Thoracic aorta (tissue), 2 donors: ENCODE results near the gene GARIN5B. TPM values are rescaled to one million over a fixed set of nuclear protein-coding genes. Genes with fewer than 3 reads are reported as not detected.

Experiments used
- ATAC-seq: fragments of 150-250 bp; one replicate; pipeline ENCODE4 v1.8.0; 2017; ENCODE audit warnings: low read depth; ENCODE audit not compliant: insufficient number of reproducible peaks, low FRiP score
- DNase-seq: peaks from one replicate; pipeline ENCODE4 v3.0.0-alpha.2; 2020; ENCODE audit warnings: low spot score
- H3K27ac ChIP-seq, 2 donors: fragments of 200-600 bp; sonication (generic); 1 replicate in 1 of 2; 2 replicates in 1 of 2; pipeline ENCODE4 v1.5.1; 2016; ENCODE audit warnings: mild to moderate bottlenecking in 2 of 2, moderate library complexity in 2 of 2
- H3K27me3 ChIP-seq: fragments of 200-600 bp; sonication (generic); replicated peaks from 2 replicates; pipeline ENCODE4 v1.6.0; 2016; ENCODE audit warnings: mild to moderate bottlenecking; ENCODE audit not compliant: insufficient read depth
- H3K36me3 ChIP-seq: fragments of 200-600 bp; sonication (generic); one replicate; pipeline ENCODE4 v1.5.1; 2016
- H3K4me1 ChIP-seq, 2 donors: fragments of 200-600 bp; sonication (generic); 1 replicate in 1 of 2; 2 replicates in 1 of 2; pipeline versions ENCODE4 v1.5.1 to v1.6.0; 2016; ENCODE audit warnings: low read depth in 2 of 2, mild to moderate bottlenecking in 1 of 2; ENCODE audit not compliant: control insufficient read depth in 1 of 2
- H3K4me3 ChIP-seq: fragments of 200-600 bp; sonication (generic); 2 replicates; pipeline ENCODE4 v1.5.1; 2016; ENCODE audit warnings: mild to moderate bottlenecking
- H3K9me3 ChIP-seq: fragments of 200-600 bp; sonication (generic); 2 replicates; pipeline ENCODE4 v1.5.1; 2016
- CTCF ChIP-seq: fragments of 200-600 bp; sonication (generic); IDR thresholded peaks from one replicate; pipeline ENCODE4 v1.5.1; 2019; ENCODE audit warnings: antibody characterized with exemption
- total RNA-seq, 2 donors: library from RNA; depleted of rRNA; stranded (reverse); fragments of >200 nt; gene quantifications; one replicate each; pipeline versions ENCODE4 v1.1.0 to v1.2.3, GENCODE V29; 2016

GARIN5B gene
- total RNA-seq, 2 donors from 2014 or later: not detected

DNA sequence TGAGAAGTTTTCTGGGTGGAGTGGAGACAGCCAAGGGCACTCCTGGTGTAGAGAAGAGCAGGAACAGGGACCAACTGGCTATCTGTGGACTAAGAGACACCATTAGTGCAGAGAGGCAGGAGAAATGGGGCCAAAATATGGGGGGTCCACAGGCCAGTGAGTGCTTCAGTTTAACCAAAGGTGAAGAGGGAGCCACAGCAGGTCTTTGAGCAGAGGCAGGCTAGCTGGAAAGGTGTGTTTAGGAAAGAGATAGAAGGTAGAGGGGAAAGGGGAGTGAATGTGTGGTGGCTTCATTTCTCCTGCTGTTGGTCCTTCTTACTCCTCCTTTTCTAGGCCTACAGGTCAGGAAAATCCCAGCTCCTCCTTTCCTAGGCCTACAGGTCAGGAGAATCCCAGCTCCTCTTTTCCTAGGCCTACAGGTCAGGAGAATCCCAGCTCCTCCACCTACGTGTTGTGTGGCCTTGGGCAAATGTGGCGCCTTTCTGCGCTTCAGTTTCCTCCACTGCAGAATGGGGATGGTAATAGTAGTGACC, 19.5 kb upstream of the GARIN5B start:
- no peak for TF ChIP-seq CTCF
- no peak overlapping the region for H3K27ac ChIP-seq
- DNase-seq (no peak), ATAC-seq (no peak)
- peaks cover 2% of the 10 kb centered on the region for H3K36me3 ChIP-seq
- H3K9me3 ChIP-seq: no peaks in the 10 kb centered on the region
- no peaks in the 10 kb centered on the region for H3K27me3 ChIP-seq
- peaks cover 24 to 29% of the 10 kb centered on the region in 2 donors for H3K4me1 ChIP-seq
- no peak overlapping the region for H3K4me3 ChIP-seq

GRCh38 chr19:55382013-55382412, 19.0 kb upstream of the GARIN5B start:
- Histone ChIP-seq H3K27me3 (no peaks in the 10 kb centered on the region), H3K9me3 (no peaks in the 10 kb centered on the region), H3K27ac (no peak overlapping the region), H3K4me3 (no peak overlapping the region), H3K4me1 (peaks cover 18 to 24% of the 10 kb centered on the region in 2 donors), H3K36me3 (no peaks in the 10 kb centered on the region)
- ATAC-seq (no peak), DNase-seq (no peak)
- TF ChIP-seq CTCF: no peak

- no peak for TF ChIP-seq CTCF
- H3K9me3 ChIP-seq: no peaks in the 10 kb centered on the region
- DNase-seq (no peak), ATAC-seq (no peak)
- H3K36me3 ChIP-seq: no peaks in the 10 kb centered on the region
- no peak overlapping the region for H3K27ac ChIP-seq
- H3K27me3 ChIP-seq: peaks cover 8% of the 10 kb centered on the region
- H3K4me1 ChIP-seq: peaks cover 4 to 5% of the 10 kb centered on the region in 2 donors
- H3K4me3 ChIP-seq: no peak overlapping the region
These were observed 16.1 kb upstream of the GARIN5B start for GRCh38 chr19:55379174-55379573.

DNA sequence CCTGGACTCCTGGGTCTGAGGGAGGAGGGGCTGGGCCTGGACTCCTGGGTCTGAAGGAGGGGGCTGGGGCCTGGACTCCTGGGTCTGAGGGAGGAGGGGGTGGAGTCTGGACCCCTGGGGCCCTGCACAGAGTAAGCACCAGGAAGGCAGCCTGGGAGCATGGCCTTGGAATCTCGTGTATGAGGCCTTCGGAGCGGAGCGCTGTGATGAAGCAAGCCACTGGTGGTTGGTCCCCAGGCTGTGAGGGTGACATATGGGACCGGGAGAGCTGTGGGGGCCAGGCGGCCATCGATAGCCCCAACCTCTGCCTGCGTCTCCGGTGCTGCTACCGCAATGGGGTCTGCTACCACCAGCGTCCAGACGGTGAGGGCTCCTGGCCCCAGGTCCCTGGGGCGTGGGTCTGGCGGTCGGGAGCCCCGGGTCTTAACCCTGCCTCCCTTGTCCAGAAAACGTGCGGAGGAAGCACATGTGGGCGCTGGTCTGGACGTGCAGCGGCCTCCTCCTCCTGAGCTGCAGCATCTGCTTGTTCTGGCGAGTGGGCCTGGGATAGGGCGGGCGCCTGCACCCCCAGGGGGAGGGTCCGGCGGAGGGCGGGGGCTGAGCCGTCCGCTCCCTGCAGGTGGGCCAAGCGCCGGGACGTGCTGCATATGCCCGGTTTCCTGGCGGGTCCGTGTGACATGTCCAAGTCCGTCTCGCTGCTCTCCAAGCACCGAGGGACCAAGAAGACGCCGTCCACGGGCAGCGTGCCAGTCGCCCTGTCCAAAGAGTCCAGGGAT, 14.5 kb upstream of the GARIN5B start:
- Histone ChIP-seq H3K4me3 (no peak overlapping the region), H3K4me1 (no peaks in the 10 kb centered on the region), H3K27ac (no peak overlapping the region), H3K36me3 (no peaks in the 10 kb centered on the region), H3K27me3 (peaks cover 8% of the 10 kb centered on the region), H3K9me3 (no peaks in the 10 kb centered on the region)
- TF ChIP-seq CTCF: no peak
- ATAC-seq: no peak
- no peak for DNase-seq

DNA sequence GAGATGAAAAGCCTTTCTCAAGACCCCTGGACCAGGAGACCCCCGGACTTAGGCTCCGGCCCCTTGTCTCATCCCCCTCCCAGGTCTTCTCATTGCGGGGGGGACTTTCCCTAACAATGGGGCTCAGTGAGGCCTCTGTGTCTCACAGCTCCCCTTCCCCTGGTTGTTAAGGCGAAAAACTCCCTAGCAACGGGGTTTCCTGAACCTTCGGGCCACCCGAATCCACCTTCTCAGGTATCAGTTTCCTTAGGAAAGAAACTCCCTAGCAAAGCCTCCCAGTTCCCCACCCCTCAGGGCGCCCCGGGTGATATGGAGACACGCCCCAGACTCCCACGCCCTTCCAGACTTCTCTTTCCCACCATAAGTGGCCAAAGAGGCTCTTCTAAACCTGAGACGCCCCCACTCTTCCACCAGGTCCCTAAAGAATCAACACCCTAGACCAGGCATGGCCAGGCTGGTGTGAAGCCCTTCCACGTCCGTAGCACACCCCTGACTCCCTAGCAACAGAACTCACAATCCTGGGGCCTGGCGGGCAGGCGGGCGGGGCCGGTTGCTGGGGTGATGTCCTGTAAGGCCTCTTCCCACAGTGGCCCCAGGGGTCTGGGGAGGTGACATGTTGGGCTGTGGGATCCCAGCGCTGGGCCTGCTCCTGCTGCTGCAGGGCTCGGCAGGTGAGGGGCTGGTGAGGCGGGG, 13.3 kb upstream of the GARIN5B start, which contains the start of gene TMEM190:
Gene TMEM190, plus strand, starts transcription at position 586 of the 693 bp plus-strand sequence. Its CDS starts 28 bp downstream, at position 614.
- H3K4me3 ChIP-seq: no peak within 1 kb of the TSS
- no peak within 1 kb of the TSS for H3K27ac ChIP-seq
- no peak for ATAC-seq
- no peak for DNase-seq
- H3K36me3 ChIP-seq: no peaks in the 10 kb centered on the region
- peaks cover 8% of the 10 kb centered on the region for H3K27me3 ChIP-seq
- H3K4me1 ChIP-seq: no peaks in the 10 kb centered on the region
- H3K9me3 ChIP-seq: no peaks in the 10 kb centered on the region
- TF ChIP-seq CTCF: no peak
